ENCODE data around the gene PLXNA1.

PLXNA1 gene

GRCh38 chr3:126939338-126939718 is 43.6 kb upstream of the PLXNA1 start (continued):
- TF ChIP-seq PRDM10 (tag by site-specific recombination; IDR thresholded peaks at IDR 0.05) = no peak

- Histone ChIP-seq H3K36me3 (ENCODE audit: control insufficient read depth in 2 of 2, insufficient read depth in 1 of 2, low read length in 2 of 2) (no peaks in the 10 kb centered on the region), H3K9me3 (ENCODE audit: control insufficient read depth, insufficient read depth, low read depth, low read length) (no peaks in the 10 kb centered on the region), H3K27ac (ENCODE audit: extremely low read depth, low read depth, low read length) (no peak overlapping the region), H3K4me1 (ENCODE audit: control insufficient read depth, insufficient read depth, low read length) (no peaks in the 10 kb centered on the region), H3K4me3 (ENCODE audit: low read depth, low read length) (no peak overlapping the region)
- POLR2A ChIA-PET = no interaction called here
- CTCF ChIA-PET = no interaction called here
- TF ChIP-seq OSR2 (tag by site-specific recombination; IDR thresholded peaks at IDR 0.05) = no peak
- TF ChIP-seq ZNF518A (tag by site-specific recombination; conservative IDR thresholded peaks at IDR 0.05; ENCODE audit: low read depth) = no peak
- no peak for TF ChIP-seq SCRT2 (tag by site-specific recombination; IDR thresholded peaks at IDR 0.05)
- no peak for TF ChIP-seq ZNF571 (tag by site-specific recombination; IDR thresholded peaks at IDR 0.05)
- no peak for TF ChIP-seq ZNF223 (tag by site-specific recombination; IDR thresholded peaks at IDR 0.05)
- no peak for TF ChIP-seq ZNF302 (tag by site-specific recombination; IDR thresholded peaks at IDR 0.05; ENCODE audit: low read depth)
- no peak for TF ChIP-seq BCL11A (tag by site-specific recombination; IDR thresholded peaks at IDR 0.05; ENCODE audit: low read depth)
- no peak for TF ChIP-seq HOXA7 (CRISPR knock-in tag; IDR thresholded peaks at IDR 0.05; ENCODE audit: borderline replicate concordance)
- no peak for TF ChIP-seq ZFHX2 (tag by site-specific recombination; conservative IDR thresholded peaks at IDR 0.05)
- TF ChIP-seq RBAK (tag by site-specific recombination; IDR thresholded peaks at IDR 0.05) = no peak
- no peak for TF ChIP-seq ZNF133 (tag by site-specific recombination; IDR thresholded peaks at IDR 0.05)
- no peak for TF ChIP-seq ZNF239 (tag by site-specific recombination; IDR thresholded peaks at IDR 0.05)
- TF ChIP-seq ZNF426 (tag by site-specific recombination; IDR thresholded peaks at IDR 0.05) = no peak
- TF ChIP-seq ZNF837 (tag by site-specific recombination; IDR thresholded peaks at IDR 0.05) = no peak
- no peak for TF ChIP-seq ZBTB11 (tag by site-specific recombination; conservative IDR thresholded peaks at IDR 0.05; ENCODE audit: low read depth)
These were observed 43.2 kb upstream of the PLXNA1 start for GRCh38 chr3:126939733-126940132.

Measured in HEK293 (cell line).